ENCODE data around the gene GRK5. TPM values are rescaled to one million over a fixed set of nuclear protein-coding genes. Genes with fewer than 3 reads are reported as not detected.
A peak's percentile ranks its signal among the peaks of the same experiment; 100 is the strongest.

The GRK5 gene
- total RNA-seq, 1 experiment from 2014 or later, result 9.8 TPM

- DNase-seq (ENCODE audit: low read depth), result no peak
Observed at GRCh38 chr10:119198438-119198837, 8.9 kb upstream of the GRK5 start.

GRCh38 chr10:119199231-119199992 lies 8.0 kb upstream of the GRK5 start:
- peak; percentile 73 for DNase-seq (ENCODE audit: low read depth)

GRCh38 chr10:119201233-119201632 lies 6.1 kb upstream of the GRK5 start:
- DNase-seq (ENCODE audit: low read depth), result no peak

GRCh38 chr10:119203006-119203405 lies 4.4 kb upstream of the GRK5 start:
- DNase-seq (ENCODE audit: low read depth), result peak; percentile 7

- DNase-seq (ENCODE audit: low read depth), result peak; percentile 51
Observed at GRCh38 chr10:119205894-119206602, 1.3 kb upstream of the GRK5 start.

GRCh38 chr10:119206603-119207365 lies 587 bp upstream of the GRK5 start:
- DNase-seq (ENCODE audit: low read depth), result peak; percentile 78

- DNase-seq (ENCODE audit: low read depth), result peak; percentile 56
Observed at GRCh38 chr10:119207713-119208552, 562 bp downstream of the GRK5 start.

GRCh38 chr10:119208553-119208940 lies 1.2 kb downstream of the GRK5 start:
- no peak for DNase-seq (ENCODE audit: low read depth)

- DNase-seq (ENCODE audit: low read depth), result peak; percentile 61
Observed at GRCh38 chr10:119209035-119209735, 1.8 kb downstream of the GRK5 start.

- no peak for DNase-seq (ENCODE audit: low read depth)
Observed at GRCh38 chr10:119209736-119210355, 2.5 kb downstream of the GRK5 start.

- no peak for DNase-seq (ENCODE audit: low read depth)
Observed at GRCh38 chr10:119210633-119211032, 3.3 kb downstream of the GRK5 start.

GRCh38 chr10:119211176-119211575 lies 3.8 kb downstream of the GRK5 start:
- DNase-seq (ENCODE audit: low read depth), result peak; percentile 10

GRCh38 chr10:119211625-119212441 lies 4.5 kb downstream of the GRK5 start:
- DNase-seq (ENCODE audit: low read depth), result peak; percentile 14

- DNase-seq (ENCODE audit: low read depth), result no peak
Observed at GRCh38 chr10:119215371-119215770, 8.0 kb downstream of the GRK5 start.

- DNase-seq (ENCODE audit: low read depth), result no peak
Observed at GRCh38 chr10:119216127-119216526, 8.8 kb downstream of the GRK5 start.

GRCh38 chr10:119217401-119217800 lies 10.0 kb downstream of the GRK5 start:
- DNase-seq (ENCODE audit: low read depth), result no peak

- DNase-seq (ENCODE audit: low read depth), result no peak
Observed at GRCh38 chr10:119217991-119218490, 10.7 kb downstream of the GRK5 start.

GRCh38 chr10:119219871-119220270 lies 12.5 kb downstream of the GRK5 start:
- no peak for DNase-seq (ENCODE audit: low read depth)

- no peak for DNase-seq (ENCODE audit: low read depth)
Observed at GRCh38 chr10:119221201-119221600, 13.8 kb downstream of the GRK5 start.

Measured in Daoy (cell line).